Mesendoderm (in vitro differentiated cells): ENCODE measurements around the gene SPTB.

Source experiments
- DNase-seq: peaks from one replicate; pipeline ENCODE4 v3.0.0; 2013
- H2AK5ac ChIP-seq: 2 replicates; pipeline ENCODE4 v1.6.1; 2013; ENCODE audit warnings: low read length, inconsistent platforms
- H2BK120ac ChIP-seq: 2 replicates; pipeline ENCODE4 v1.6.1; 2013; ENCODE audit warnings: low read depth, mild to moderate bottlenecking, low read length, moderate library complexity, mixed read lengths
- H2BK15ac ChIP-seq: replicated peaks from 2 replicates; pipeline ENCODE4 v1.6.1; 2013; ENCODE audit warnings: low read depth, mild to moderate bottlenecking, moderate library complexity
- H2BK5ac ChIP-seq: 2 replicates; pipeline ENCODE4 v1.6.1; 2013; ENCODE audit warnings: low read length, inconsistent platforms
- H3K18ac ChIP-seq: 2 replicates; pipeline ENCODE4 v1.6.1; 2013; ENCODE audit warnings: mild to moderate bottlenecking, low read length, mixed read lengths
- H3K23ac ChIP-seq: one replicate; pipeline ENCODE4 v1.6.1; 2013; ENCODE audit warnings: low read length
- H3K27ac ChIP-seq: 2 replicates; pipeline ENCODE4 v1.5.1; 2013; ENCODE audit warnings: low read depth, mild to moderate bottlenecking, inconsistent platforms, low read length, moderate library complexity
- H3K27me3 ChIP-seq: 2 replicates; pipeline ENCODE4 v1.6.1; 2013; ENCODE audit warnings: low read length, control low read depth, mild to moderate bottlenecking, inconsistent platforms; ENCODE audit not compliant: insufficient read depth, poor library complexity
- H3K36me3 ChIP-seq: 2 replicates; pipeline ENCODE4 v1.6.1; 2013; ENCODE audit warnings: low read length, inconsistent platforms; ENCODE audit not compliant: control insufficient read depth, insufficient read depth
- H3K4ac ChIP-seq: one replicate; pipeline ENCODE4 v1.6.1; 2013; ENCODE audit warnings: low read depth, mild to moderate bottlenecking, low read length, moderate library complexity
- H3K4me1 ChIP-seq: 2 replicates; pipeline ENCODE4 v1.6.1; 2013; ENCODE audit warnings: low read depth, low read length, inconsistent platforms; ENCODE audit not compliant: control insufficient read depth
- H3K4me2 ChIP-seq: 2 replicates; pipeline ENCODE4 v1.6.1; 2013; ENCODE audit warnings: low read length
- H3K4me3 ChIP-seq: 2 replicates; pipeline ENCODE4 v1.5.1; 2013; ENCODE audit warnings: mild to moderate bottlenecking, low read length
- H3K56ac ChIP-seq: one replicate; pipeline ENCODE4 v1.6.1; 2013; ENCODE audit warnings: low read length
- H3K79me1 ChIP-seq: 2 replicates; pipeline ENCODE4 v1.6.1; 2013; ENCODE audit warnings: low read length, inconsistent platforms
- H3K79me2 ChIP-seq: 2 replicates; pipeline ENCODE4 v1.6.1; 2013; ENCODE audit warnings: mild to moderate bottlenecking, low read length; ENCODE audit not compliant: control insufficient read depth, insufficient read depth
- H3K9ac ChIP-seq: 2 replicates; pipeline ENCODE4 v1.6.1; 2013; ENCODE audit warnings: low read length, inconsistent platforms
- H4K5ac ChIP-seq: one replicate; pipeline ENCODE4 v1.6.1; 2013; ENCODE audit warnings: low read length
- H4K8ac ChIP-seq: one replicate; pipeline ENCODE4 v1.6.1; 2013; ENCODE audit warnings: low read depth, mild to moderate bottlenecking, control low read depth, low read length, moderate library complexity
- WGBS: extraction: QIAGEN DNeasy Blood & Tissue Kit; methylation state at CpG from one replicate; pipeline ENCODE4 v1.1.7; 2013; ENCODE audit warnings: low lambda C conversion rate, missing lambda C conversion rate; ENCODE audit not compliant: insufficient coverage; ENCODE audit errors: extremely low coverage; 5-methylcytosine and 5-hydroxymethylcytosine counted together

Gene SPTB

GRCh38 chr14:64758691-64759554 is 120.8 kb downstream of the SPTB start:
- H3K27me3 ChIP-seq: no peaks in the 10 kb centered on the region
- H3K56ac ChIP-seq: peak overlapping the region; percentile 83
- H2AK5ac ChIP-seq: peak overlapping the region; percentile 97
- peak overlapping the region; percentile 2 for H3K18ac ChIP-seq
- no peaks in the 10 kb centered on the region for H3K79me2 ChIP-seq
- no peak overlapping the region for H4K5ac ChIP-seq
- no peak overlapping the region for H2BK15ac ChIP-seq
- peak overlapping the region; percentile 10 for H3K27ac ChIP-seq
- H2BK120ac ChIP-seq: no peak overlapping the region
- no peaks in the 10 kb centered on the region for H3K36me3 ChIP-seq
- no peaks in the 10 kb centered on the region for H3K79me1 ChIP-seq
- H3K23ac ChIP-seq: peak overlapping the region; percentile 59
- no peak overlapping the region for H3K4ac ChIP-seq
- DNase-seq: peak; percentile 92
- peak overlapping the region; percentile 71 for H2BK5ac ChIP-seq
- H3K4me2 ChIP-seq: no peak overlapping the region
- WGBS: no CpG with 5 or more reads among the region's 7 CpGs
- H3K4me3 ChIP-seq: no peak overlapping the region
- no peak overlapping the region for H4K8ac ChIP-seq
- H3K9ac ChIP-seq: peak overlapping the region; percentile 37
- H3K4me1 ChIP-seq: peaks cover 26% of the 10 kb centered on the region

DNA sequence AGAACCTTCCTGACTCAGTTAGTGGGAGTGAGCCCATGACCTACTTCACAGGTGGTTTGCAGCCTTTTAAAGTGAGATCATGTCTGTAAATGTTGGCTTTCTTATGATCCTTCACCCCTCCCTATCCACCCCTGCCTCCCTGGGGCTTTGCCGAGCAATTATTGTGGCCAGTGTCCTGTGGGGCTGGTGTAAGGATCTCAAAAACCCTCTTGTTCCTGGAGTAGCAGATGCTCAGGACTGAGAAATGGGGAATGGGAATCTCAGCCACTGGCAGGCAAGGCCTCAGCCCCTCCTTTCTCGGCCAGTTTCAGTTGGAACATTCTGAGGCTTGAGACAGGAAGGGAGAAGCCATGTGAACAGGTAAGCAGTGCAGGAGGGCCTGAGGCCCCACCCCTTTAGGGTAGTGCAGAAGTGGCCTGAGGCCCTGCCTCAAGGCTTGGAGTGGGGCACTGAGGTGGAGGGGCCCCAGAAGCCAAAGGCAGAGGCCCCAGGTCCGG is 121.6 kb downstream of the SPTB start:
- H2BK120ac ChIP-seq: no peak overlapping the region
- H4K5ac ChIP-seq: no peak overlapping the region
- peak overlapping the region; percentile 78 for H2BK5ac ChIP-seq
- H3K79me1 ChIP-seq: no peaks in the 10 kb centered on the region
- peak overlapping the region; percentile 3 for H3K27ac ChIP-seq
- H4K8ac ChIP-seq: no peak overlapping the region
- H2AK5ac ChIP-seq: peak overlapping the region; percentile 54
- H3K4ac ChIP-seq: no peak overlapping the region
- no CpG with 5 or more reads among the region's 3 CpGs for WGBS
- H3K18ac ChIP-seq: no peak overlapping the region
- H3K9ac ChIP-seq: peak overlapping the region; percentile 22
- H3K23ac ChIP-seq: no peak overlapping the region
- DNase-seq: peak; percentile 88
- peak overlapping the region; percentile 78 for H3K56ac ChIP-seq
- H3K36me3 ChIP-seq: no peaks in the 10 kb centered on the region
- H3K4me1 ChIP-seq: peaks cover 26% of the 10 kb centered on the region
- H3K4me2 ChIP-seq: no peak overlapping the region
- H3K4me3 ChIP-seq: no peak overlapping the region
- H3K79me2 ChIP-seq: no peaks in the 10 kb centered on the region
- no peaks in the 10 kb centered on the region for H3K27me3 ChIP-seq
- no peak overlapping the region for H2BK15ac ChIP-seq

GRCh38 chr14:64757601-64758000 is 122.1 kb downstream of the SPTB start:
- Histone ChIP-seq H4K8ac (no peak overlapping the region), H3K18ac (peak overlapping the region; percentile 34), H2AK5ac (peak overlapping the region; percentile 17), H2BK5ac (peak overlapping the region; percentile 78), H3K4ac (no peak overlapping the region), H3K23ac (no peak overlapping the region), H3K27me3 (no peaks in the 10 kb centered on the region), H3K79me2 (no peaks in the 10 kb centered on the region), H3K4me3 (no peak overlapping the region), H3K4me2 (no peak overlapping the region), H3K9ac (no peak overlapping the region), H2BK15ac (no peak overlapping the region), H4K5ac (no peak overlapping the region), H3K36me3 (no peaks in the 10 kb centered on the region), H3K27ac (peak overlapping the region; percentile 0), H3K79me1 (no peaks in the 10 kb centered on the region), H3K56ac (peak overlapping the region; percentile 78), H2BK120ac (no peak overlapping the region), H3K4me1 (peaks cover 26% of the 10 kb centered on the region)
- DNase-seq: no peak
- WGBS: no CpG with 5 or more reads among the region's 3 CpGs

- H4K8ac ChIP-seq: no peak overlapping the region
- H3K4ac ChIP-seq: no peak overlapping the region
- no peak overlapping the region for H2AK5ac ChIP-seq
- H3K27me3 ChIP-seq: no peaks in the 10 kb centered on the region
- H3K4me3 ChIP-seq: no peak overlapping the region
- H3K4me1 ChIP-seq: peaks cover 21% of the 10 kb centered on the region
- no peaks in the 10 kb centered on the region for H3K79me2 ChIP-seq
- H3K56ac ChIP-seq: no peak overlapping the region
- no peak overlapping the region for H3K27ac ChIP-seq
- no peak overlapping the region for H2BK15ac ChIP-seq
- H3K9ac ChIP-seq: no peak overlapping the region
- no peak for DNase-seq
- WGBS: no CpG with 5 or more reads among the region's 5 CpGs
- H2BK120ac ChIP-seq: no peak overlapping the region
- no peak overlapping the region for H2BK5ac ChIP-seq
- no peak overlapping the region for H3K18ac ChIP-seq
- no peaks in the 10 kb centered on the region for H3K79me1 ChIP-seq
- no peak overlapping the region for H4K5ac ChIP-seq
- H3K4me2 ChIP-seq: no peak overlapping the region
- no peaks in the 10 kb centered on the region for H3K36me3 ChIP-seq
- no peak overlapping the region for H3K23ac ChIP-seq
Observed at GRCh38 chr14:64756712-64757111, 123.0 kb downstream of the SPTB start.

- H3K36me3 ChIP-seq: no peaks in the 10 kb centered on the region
- no peak for DNase-seq
- no peak overlapping the region for H4K5ac ChIP-seq
- no peak overlapping the region for H2AK5ac ChIP-seq
- H3K4me3 ChIP-seq: no peak overlapping the region
- no peak overlapping the region for H3K56ac ChIP-seq
- H3K4me2 ChIP-seq: no peak overlapping the region
- H3K18ac ChIP-seq: no peak overlapping the region
- no peak overlapping the region for H2BK120ac ChIP-seq
- H3K9ac ChIP-seq: no peak overlapping the region
- H2BK15ac ChIP-seq: no peak overlapping the region
- H3K27me3 ChIP-seq: no peaks in the 10 kb centered on the region
- H2BK5ac ChIP-seq: no peak overlapping the region
- no peaks in the 10 kb centered on the region for H3K79me2 ChIP-seq
- H4K8ac ChIP-seq: no peak overlapping the region
- H3K23ac ChIP-seq: no peak overlapping the region
- no peak overlapping the region for H3K27ac ChIP-seq
- no CpG with 5 or more reads among the region's 9 CpGs for WGBS
- no peak overlapping the region for H3K4ac ChIP-seq
- H3K4me1 ChIP-seq: peaks cover 21% of the 10 kb centered on the region
- H3K79me1 ChIP-seq: no peaks in the 10 kb centered on the region
Observed at GRCh38 chr14:64755781-64756221, 123.9 kb downstream of the SPTB start.
